ENCODE data around the gene DIPK1C. TPM values are rescaled to one million over a fixed set of nuclear protein-coding genes. Genes with fewer than 3 reads are reported as not detected.

DIPK1C gene
- total and polyA plus RNA-seq, 2 experiments from 2014 or later = 0.28 to 0.40 TPM

DNA sequence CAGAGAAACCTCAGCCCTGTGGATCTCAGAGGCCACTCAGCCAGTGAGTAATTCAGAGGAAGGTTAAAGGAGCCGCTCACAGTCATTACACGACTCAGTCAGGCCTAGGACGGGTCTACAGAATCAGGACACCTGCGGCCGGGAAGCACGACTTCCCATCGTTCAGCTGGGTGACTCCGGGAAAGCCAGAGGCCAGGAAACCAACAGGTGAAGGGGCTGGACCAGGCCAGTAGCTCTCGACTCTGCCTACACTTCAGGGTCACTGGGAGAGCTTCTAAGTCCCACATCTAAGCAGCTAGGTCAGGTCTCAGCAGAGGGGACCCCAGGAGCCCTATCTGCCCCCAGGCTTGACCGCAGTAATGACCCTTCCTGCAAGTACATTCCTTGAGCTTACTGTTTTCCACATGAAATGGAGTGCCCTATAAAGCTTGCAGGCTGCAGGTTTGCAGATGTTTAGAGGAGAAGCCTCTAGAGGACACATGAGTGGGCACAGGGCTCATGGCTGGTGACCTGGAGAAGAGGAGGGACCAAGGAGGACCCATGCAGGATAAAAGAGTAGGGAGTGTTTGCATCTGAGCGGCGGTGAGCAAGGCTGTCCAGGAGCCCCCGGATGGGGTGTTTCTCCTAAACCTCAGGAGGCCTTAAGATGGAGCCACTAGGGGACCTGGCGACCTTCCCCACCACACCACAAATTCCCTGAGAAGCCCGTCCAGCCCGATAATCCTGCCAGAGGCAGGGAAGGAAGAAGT lies 9.5 kb downstream of the DIPK1C start:
- no peak overlapping the region for H3K27ac ChIP-seq
- no peak for DNase-seq (ENCODE audit: low spot score)
- TF ChIP-seq, protein P1, sequence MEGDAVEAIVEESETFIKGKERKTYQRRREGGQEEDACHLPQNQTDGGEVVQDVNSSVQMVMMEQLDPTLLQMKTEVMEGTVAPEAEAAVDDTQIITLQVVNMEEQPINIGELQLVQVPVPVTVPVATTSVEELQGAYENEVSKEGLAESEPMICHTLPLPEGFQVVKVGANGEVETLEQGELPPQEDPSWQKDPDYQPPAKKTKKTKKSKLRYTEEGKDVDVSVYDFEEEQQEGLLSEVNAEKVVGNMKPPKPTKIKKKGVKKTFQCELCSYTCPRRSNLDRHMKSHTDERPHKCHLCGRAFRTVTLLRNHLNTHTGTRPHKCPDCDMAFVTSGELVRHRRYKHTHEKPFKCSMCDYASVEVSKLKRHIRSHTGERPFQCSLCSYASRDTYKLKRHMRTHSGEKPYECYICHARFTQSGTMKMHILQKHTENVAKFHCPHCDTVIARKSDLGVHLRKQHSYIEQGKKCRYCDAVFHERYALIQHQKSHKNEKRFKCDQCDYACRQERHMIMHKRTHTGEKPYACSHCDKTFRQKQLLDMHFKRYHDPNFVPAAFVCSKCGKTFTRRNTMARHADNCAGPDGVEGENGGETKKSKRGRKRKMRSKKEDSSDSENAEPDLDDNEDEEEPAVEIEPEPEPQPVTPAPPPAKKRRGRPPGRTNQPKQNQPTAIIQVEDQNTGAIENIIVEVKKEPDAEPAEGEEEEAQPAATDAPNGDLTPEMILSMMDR (IDR thresholded peaks at IDR 0.05; ENCODE audit: poor library complexity) = no peak
- TF ChIP-seq EZH2phosphoT487 (IDR thresholded peaks at IDR 0.05; ENCODE audit: low read depth, severe bottlenecking, unreplicated experiment) (no peak), EZH2 (IDR thresholded peaks at IDR 0.05; ENCODE audit: borderline replicate concordance) (no peak)

DNA sequence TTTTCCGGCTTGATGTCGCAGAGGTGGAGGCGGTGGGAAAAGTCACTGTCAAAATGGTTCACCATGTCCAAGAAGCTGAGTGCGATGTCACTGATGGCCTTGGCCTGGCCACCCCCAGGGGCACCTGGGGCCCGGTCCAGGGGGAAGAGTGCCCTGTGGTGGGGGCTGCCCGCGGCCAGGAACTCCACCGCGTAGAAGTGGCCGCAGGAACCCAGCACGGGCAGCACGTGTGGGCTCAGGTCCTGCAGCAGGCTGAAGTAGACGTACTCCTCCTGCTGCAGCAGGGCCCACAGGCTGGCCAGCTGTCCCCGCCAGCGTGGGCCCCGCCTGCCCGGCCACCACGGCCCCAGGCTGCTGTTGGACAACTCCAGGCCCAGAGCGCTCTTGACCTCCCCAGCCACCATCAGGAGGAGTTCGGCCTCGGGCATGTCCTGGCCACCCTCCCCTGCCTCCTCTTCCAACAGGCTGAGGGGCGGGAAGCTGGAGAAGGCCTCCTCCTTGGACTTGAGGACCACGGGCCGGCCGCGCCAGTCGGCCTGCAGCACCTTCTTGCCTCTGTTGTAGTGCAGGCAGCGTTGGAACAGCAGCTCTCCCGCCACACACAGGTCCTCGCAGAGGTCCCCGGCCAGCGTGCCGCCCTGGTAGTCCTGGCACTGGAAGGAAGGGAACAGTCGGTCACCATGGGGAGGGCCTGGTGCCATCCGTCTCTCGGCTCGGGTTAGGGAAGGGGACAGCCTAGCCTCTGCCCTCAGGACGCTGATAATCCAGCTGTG lies 10.3 kb downstream of the DIPK1C start:
- no peaks in the 10 kb centered on the region for H4K20me1 ChIP-seq (ENCODE audit: insufficient read depth, poor library complexity, severe bottlenecking)

More for the DNA sequence above, 9.5 kb downstream of the DIPK1C start:
- Histone ChIP-seq H3K79me2 (no peaks in the 10 kb centered on the region), H2AFZ (no peak overlapping the region), H3K9me2 (replicated peaks; ENCODE audit: insufficient read depth) (no peaks in the 10 kb centered on the region), H3K4me1 (ENCODE audit: insufficient read depth) (no peaks in the 10 kb centered on the region), H4K20me1 (ENCODE audit: insufficient read depth, poor library complexity, severe bottlenecking) (no peaks in the 10 kb centered on the region), H3K9me3 (ENCODE audit: low read depth) (no peaks in the 10 kb centered on the region), H3K4me3 (no peak overlapping the region), H3K36me3 (replicated peaks; ENCODE audit: insufficient read depth, low read depth) (no peaks in the 10 kb centered on the region), H3K27me3 (no peaks in the 10 kb centered on the region), H3K4me2 (no peak overlapping the region)
- 92% methylated on average over 16 of the region's 16 CpGs for WGBS (ENCODE audit: low lambda C conversion rate, missing lambda C conversion rate)

DNA sequence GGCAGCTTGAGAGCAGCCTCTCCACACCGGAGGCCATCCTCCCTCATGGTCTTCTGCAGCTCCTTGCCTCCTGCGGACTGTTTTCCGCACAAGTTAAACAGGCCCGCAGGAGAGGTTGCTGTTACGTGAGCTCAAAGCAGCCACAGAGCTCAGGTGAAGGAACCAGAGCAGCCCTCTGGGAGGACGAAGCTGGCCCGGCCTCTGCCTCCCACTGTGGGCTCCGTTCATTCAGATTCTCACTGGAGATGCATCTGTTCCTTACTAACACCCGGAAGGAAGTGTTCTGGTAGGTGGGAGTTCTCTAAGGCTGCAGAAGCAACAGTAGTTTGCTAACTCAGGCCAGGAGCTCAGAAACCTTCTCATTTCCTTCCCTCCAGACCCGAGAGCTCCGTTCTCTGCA lies 10.9 kb downstream of the DIPK1C start:
- H3K9me2 ChIP-seq (replicated peaks; ENCODE audit: insufficient read depth) = no peaks in the 10 kb centered on the region
- H3K79me2 ChIP-seq = no peaks in the 10 kb centered on the region
- DNase-seq (ENCODE audit: low spot score) = no peak
- no peaks in the 10 kb centered on the region for H3K36me3 ChIP-seq (replicated peaks; ENCODE audit: insufficient read depth, low read depth)
- H2AFZ ChIP-seq = no peak overlapping the region
- no peaks in the 10 kb centered on the region for H4K20me1 ChIP-seq (ENCODE audit: insufficient read depth, poor library complexity, severe bottlenecking)
- H3K27ac ChIP-seq = no peak overlapping the region
- H3K4me1 ChIP-seq (ENCODE audit: insufficient read depth) = no peaks in the 10 kb centered on the region
- no peaks in the 10 kb centered on the region for H3K9me3 ChIP-seq (ENCODE audit: low read depth)
- WGBS (ENCODE audit: low lambda C conversion rate, missing lambda C conversion rate) = 81% methylated on average over 11 of the region's 11 CpGs
- H3K4me3 ChIP-seq = no peak overlapping the region
- no peaks in the 10 kb centered on the region for H3K27me3 ChIP-seq
- TF ChIP-seq EZH2 (IDR thresholded peaks at IDR 0.05; ENCODE audit: borderline replicate concordance) (no peak), EZH2phosphoT487 (IDR thresholded peaks at IDR 0.05; ENCODE audit: low read depth, severe bottlenecking, unreplicated experiment) (no peak)
- TF ChIP-seq, protein P1 (IDR thresholded peaks at IDR 0.05; ENCODE audit: poor library complexity) = no peak
- no peak overlapping the region for H3K4me2 ChIP-seq

More for the DNA sequence above, 10.3 kb downstream of the DIPK1C start:
- Histone ChIP-seq H3K27me3 (no peaks in the 10 kb centered on the region), H2AFZ (no peak overlapping the region), H3K9me2 (replicated peaks; ENCODE audit: insufficient read depth) (no peaks in the 10 kb centered on the region), H3K36me3 (replicated peaks; ENCODE audit: insufficient read depth, low read depth) (no peaks in the 10 kb centered on the region), H3K4me3 (no peak overlapping the region), H3K4me2 (no peak overlapping the region), H3K4me1 (ENCODE audit: insufficient read depth) (no peaks in the 10 kb centered on the region), H3K79me2 (no peaks in the 10 kb centered on the region), H3K27ac (no peak overlapping the region), H3K9me3 (ENCODE audit: low read depth) (no peaks in the 10 kb centered on the region)
- 93% methylated on average over 37 of the region's 38 CpGs for WGBS (ENCODE audit: low lambda C conversion rate, missing lambda C conversion rate)
- no peak for DNase-seq (ENCODE audit: low spot score)
- TF ChIP-seq, protein P1 (IDR thresholded peaks at IDR 0.05; ENCODE audit: poor library complexity) = no peak
- TF ChIP-seq EZH2phosphoT487 (IDR thresholded peaks at IDR 0.05; ENCODE audit: low read depth, severe bottlenecking, unreplicated experiment) = no peak

Data from hepatocyte (in vitro differentiated cells).